Measurements from ENCODE around the gene ADAMTSL3.
"Not testable (repeated sequence)": the region's sequence is repeated elsewhere in the genome, so short reads cannot be mapped to it uniquely, and the experiment has no call there.

The ADAMTSL3 gene

DNA sequence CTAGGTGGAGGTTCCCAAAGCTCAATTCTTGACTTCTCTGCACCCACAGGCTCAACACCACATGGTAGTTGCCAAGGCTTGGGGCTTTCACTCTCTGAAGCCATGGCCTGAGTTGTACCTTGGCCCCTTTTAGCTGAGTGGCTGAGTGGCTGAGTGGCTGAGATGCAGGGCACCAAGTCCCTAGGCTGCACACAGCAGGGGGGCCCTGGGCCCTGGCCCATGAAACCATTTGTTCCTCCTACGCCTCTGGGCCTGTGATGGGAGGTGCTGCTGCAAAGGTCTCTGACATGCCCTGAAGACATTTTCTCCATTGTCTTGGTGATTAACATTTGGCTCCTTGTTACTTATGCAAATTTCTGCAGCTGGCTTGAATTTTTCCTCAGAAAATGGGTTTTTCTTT lies 103.4 kb downstream of the ADAMTSL3 start:
- not testable (repeated sequence) for DNase-seq

DNA sequence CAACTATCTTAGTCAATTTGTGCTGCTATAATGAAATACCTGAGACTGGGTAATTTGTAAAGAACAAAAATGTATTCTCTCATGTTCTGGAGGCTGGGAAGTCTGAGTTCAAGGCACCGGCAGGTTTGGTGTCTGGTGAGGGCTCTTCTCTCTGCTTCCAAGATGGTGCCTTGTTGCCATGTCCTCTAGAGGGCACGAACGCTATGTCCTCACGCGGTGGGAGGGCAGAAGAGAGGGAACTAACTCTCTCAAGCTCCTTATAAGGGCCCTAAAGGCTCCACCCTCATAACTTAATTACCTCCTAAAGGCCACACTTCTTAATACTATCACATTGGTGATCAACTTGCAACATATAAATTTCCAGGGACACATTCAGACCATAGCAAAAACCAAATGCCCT lies 108.4 kb downstream of the ADAMTSL3 start:
- no peak for DNase-seq

DNA sequence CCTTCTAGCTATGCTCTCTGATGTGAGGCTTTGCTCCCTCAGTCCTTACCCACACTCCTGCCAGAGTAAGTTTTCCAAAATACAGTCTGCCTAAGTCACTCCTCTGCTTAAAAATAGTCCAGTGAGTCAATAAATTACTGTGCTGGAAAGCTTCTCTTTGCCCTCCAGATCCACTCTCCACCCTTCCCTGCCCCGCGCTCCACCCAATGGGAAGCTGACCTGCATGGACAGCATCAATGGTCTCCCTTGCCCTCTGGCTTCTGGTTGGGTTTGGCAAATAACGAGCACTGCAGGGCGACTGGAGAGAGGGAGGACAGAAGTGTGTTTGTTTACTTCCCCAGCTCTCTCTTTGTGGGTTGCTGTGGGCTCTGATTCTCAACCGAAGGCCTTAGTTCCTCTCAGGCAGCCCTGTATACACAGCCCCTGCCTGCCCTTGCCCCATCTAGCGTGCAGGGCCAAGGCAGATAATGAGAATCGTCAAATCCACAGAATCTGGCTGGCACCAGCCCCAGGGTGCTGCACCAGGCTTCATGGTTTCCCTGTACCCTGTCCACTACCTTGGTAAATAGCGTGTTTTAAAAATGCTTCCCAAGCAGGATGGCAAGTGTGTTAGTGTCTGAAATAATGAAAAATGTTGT lies 110.4 kb downstream of the ADAMTSL3 start:
- no peak for DNase-seq

DNA sequence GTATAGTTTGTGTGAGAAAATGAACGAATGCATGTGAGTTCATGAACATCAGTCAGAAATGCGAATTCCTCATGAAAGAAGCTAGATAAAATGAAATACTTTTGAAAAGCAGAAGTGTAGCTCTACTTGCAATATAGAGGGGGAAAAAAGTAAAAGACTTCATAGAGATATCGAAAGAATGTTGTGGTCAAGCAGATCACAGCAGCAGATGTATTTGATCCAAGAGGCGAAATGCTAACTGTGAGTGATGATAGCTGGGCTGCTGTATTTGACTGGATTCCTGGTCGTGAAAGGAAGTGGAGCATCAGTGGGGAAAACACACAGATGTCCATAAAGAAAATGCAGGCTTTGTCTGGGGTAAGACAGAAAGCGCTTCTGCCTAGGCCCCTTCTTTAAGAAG lies 112.4 kb downstream of the ADAMTSL3 start:
- peak; percentile 76 for DNase-seq

DNA sequence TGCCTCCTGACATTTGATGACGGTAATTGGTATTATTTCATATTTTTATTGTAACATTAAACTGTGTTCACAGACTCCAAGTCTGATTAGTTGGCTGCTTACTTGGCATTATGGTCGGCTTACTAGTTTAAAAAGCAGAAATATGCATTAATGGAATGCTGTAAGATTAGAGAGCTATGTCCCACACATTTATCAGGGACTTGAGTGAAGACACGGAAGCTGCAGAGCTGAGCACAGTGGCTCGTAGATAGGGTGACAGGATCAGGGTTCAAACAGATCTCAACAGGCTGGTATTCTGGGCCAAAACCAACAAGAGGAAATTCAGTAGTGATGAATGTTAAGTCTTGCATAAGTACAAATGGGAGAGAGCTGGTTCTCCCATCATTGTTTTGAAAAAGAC lies 113.8 kb downstream of the ADAMTSL3 start:
- peak; percentile 27 for DNase-seq

DNA sequence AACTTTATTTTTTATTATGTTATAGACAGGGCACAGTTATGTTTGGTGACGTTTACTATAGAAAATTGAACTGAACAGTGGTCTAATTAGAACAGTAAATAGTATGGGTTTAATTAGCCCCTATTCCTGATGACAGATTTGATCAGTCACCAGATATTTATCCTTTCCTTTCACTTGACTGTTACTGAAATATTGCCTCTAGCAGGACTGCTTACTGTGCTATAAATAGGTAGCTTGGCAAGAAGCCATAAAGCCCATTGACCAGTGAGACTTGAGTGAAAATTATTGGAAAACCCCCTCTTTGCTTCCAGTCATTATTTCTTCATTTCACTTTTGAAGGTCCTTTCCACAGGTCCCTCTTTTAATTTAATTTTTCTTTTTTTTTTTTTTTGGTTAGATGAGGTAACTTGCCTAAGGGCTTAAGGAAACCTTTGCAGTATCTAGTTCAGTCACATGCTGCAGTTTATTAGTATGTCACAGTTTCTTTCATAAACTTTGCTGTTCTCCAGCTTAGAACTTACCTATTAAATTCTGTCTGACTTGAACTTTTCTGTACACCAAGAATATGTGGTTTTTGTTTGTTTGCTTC lies 115.6 kb downstream of the ADAMTSL3 start:
- DNase-seq = peak; percentile 6

DNA sequence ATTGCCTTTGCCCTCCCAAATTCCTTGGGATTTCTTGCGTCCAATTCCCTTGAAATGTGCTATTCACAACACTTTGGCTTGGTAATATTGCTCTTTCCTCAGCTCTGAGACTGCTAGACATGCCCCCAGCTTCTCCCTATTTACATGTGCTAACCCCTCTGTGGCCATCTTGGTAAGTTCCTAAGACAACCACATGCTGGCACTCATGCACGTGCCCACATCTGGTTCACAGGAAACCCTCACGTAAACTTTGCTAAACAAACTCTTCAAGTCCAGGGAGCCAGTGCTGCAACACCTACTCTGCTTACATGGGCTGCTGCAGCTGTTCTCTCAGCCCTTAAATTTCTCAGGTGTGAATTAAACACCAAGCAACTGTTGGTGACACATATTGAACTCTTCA lies 121.8 kb downstream of the ADAMTSL3 start:
- DNase-seq = no peak

DNA sequence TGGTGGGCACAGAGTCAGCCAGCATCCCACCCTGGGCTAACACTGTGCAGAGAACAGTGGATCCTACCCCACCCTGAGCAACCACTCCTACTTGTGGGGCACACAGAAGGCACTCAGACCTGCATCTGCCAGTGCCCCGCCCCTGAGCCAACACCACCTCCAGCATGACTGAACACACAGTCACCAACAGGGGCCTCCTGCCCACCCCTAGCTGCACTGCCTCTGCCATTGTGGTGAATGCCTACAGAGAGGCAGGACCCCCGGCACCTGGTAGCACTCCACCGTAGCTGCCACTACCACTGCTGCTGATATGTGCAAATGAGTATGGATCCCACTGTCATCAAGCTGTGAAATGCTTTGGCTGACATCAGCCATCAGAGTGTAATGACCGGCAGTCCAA lies 123.1 kb downstream of the ADAMTSL3 start:
- no peak for DNase-seq

DNA sequence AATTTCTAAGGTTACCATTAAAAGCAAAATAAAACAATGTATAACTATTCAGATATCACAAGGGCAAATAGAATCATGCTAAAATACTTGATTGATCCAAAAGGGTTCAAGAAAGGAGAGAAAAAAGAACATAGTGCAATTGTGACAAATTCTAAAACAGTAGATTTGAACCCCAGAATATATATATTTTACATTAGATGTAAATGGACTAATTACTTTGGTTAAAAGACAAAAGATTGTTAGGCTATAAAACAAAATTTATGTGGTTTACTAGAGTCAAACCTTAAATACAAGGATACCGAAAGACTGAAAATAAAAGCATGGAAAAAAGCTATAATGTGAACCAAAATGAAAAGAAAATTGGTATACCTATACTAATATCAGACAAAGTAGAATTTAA lies 129.3 kb downstream of the ADAMTSL3 start:
- no peak for DNase-seq

DNA sequence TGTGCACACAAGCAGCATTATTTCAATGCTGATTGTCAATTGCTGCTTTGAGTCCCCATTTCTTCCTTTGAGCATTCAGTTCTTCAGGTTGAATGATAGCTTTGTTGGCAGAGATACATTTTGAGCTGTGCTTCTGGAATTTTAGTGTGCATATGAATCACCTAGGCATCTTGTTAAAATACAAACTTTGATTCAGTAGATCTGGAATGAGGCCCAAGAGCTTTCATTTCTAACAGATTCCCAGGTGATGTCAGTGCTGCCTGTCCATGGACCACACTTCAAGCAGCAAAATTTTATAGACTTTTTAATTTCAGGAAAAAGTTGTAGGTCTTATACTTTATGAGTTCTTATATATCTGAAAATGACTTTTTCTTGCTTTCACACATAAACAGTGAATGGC lies 131.1 kb downstream of the ADAMTSL3 start:
- peak; percentile 64 for DNase-seq

DNA sequence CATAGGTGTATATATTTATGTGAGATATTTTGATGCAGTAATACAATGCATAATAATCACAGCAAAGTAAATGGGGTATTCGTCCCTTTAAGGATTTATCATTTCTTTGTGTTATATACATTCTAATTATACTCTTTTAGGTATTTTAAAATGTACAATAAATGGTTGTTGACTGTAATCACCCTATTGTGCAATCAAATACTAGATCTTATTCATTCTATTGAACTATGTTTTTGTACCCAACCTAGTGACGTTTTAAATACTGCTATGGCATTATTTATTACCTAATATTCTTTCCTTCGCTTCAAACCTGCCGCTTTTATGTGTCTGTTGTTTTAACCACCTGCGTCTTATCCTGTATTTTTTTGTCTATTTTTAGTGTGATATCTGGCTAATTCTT lies 132.4 kb downstream of the ADAMTSL3 start:
- DNase-seq = no peak

DNA sequence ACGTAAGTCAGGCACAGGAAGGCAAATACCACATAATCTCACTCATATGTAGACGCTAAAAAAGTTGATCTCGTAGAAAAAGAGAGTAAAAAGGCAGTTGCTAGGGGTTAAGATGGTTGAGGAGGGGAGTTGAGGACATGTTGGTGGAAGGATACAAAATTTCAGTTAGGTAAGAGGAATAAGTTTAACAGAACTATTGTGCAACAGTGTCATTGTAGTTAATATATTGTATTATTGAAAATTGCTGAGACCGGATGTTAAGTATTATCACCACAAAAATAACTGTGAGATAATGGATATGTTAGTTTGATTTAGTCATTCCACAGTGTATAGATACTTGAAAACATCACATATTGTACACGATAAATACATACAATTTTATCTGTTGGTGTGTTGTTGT lies 139.1 kb downstream of the ADAMTSL3 start:
- no peak for DNase-seq

DNA sequence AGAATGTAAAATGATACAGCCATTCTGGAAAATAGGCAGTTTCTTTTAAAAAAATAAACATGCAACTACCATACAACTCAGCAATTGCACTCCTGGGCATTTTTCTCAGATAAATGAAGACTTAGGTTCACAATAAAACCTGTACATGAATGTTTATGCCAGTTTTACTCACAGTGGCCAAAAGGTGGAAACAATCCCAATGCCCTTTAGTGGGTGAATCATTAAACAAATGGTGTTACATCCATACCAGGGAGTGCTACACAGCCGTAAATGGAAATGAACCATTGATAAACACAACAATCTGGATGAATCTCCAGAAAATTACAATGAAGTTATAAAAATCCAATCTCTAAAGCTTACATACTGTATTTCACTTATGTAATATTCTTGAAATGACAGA lies 140.3 kb downstream of the ADAMTSL3 start:
- no peak for DNase-seq

DNA sequence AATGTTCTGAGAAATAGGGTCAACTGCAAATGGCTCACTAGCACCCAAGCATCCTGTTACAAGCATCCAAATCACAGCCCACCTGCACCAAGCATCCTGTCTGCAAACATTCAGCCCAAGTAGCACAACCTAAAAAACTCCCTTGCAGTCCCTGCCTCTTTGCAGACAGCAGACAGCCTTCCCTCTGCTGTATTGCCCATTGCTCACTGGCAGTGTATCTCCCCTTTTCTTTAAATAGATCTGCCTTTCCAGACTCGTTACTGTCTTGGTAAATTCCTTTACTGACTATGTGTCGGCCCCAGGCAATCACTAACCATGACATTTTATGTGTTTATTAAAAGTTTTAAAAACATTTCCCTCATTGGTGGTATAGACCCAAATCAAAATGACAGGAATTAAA lies 155.4 kb downstream of the ADAMTSL3 start:
- no peak for DNase-seq

DNA sequence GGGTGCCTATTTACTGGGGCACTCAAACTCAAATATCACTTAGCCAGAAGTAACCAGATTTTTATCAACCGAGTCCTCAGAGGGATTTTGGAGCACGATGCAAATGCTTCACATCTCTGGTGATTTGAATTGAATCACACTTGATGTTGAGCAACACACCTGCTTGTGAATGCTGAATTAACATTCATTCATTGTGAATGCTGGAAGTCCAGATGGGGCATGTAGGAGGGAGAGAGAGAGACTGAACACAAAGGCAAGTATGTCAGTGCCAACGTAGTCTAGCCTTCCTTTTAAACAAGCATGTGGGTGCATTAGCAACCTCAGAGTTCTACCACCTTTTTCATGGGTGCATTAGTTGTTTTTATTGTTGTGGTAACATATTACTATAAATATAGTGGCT lies 156.2 kb downstream of the ADAMTSL3 start:
- DNase-seq = no peak

DNA sequence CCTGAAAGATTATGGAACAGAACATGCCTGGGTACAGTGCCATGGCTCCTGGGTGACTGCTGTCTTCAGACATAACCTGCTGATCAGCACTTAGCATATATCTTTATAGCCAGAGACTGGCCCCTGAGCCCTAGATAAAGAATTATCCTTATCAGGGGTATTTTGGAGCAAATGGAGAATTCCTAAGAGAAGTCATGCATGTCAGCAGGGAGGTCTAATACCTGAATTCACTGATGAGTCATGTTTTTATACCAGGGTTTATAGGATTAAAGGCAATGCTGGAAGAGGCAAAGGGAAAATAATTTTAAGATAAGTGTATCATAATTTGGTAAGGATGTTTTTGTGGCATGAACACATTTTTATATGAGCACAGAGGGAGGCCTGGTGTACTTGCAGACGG lies 159.8 kb downstream of the ADAMTSL3 start:
- no peak for DNase-seq

DNA sequence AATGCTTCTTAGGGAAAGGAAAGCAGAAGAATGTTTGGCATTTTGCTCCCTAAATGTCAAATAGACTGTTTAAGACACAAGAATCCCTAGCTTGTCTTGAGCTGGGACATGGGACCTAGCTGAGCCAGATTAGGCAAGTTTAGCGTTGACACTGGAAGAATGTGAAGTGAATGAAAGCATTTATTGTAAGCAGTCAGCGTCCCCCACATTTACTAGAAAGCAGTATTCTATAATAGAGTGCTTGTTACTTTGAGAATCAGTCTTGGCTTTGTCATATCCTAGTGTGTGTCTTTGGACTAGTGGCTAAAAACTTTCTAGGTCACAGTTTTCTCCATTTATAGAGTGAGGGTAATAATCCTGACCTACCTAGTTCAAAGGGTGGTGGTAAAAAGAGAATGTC lies 161.6 kb downstream of the ADAMTSL3 start:
- no peak for DNase-seq

DNA sequence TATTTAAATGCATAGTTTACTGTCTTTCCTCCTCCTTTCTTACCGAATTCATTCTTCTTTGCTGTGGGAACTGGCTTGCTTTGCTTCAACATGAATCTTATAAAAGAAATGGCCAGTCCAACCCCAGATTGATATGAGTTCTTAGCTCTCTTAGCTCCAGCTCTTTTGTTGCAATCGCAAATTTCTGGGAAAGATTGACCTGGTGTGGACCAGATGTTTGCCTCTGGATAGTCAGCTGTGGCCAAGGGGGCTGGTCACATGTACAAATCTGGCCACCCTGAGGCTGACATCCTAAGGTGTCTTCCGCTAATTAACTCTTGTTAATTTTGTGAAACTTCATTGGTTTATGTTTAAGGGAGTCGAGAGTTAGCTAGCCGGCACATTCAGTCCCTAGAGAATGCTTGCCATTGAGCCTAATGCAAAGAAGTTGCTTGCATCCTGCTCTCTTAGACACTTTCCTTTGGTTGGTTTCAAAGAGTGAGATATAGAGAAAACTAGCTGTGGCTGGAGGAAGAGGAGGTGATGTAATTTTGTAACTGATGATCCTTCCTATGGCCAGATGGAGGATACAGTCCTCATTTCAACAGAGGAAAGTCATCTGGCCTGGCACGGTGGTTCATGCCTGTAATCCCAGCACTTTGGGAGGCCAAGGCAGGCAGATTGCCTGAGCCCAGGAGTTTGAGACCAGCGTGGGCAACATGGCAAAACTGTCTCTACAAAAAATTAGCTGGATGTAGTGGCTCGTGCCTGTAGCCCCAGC lies 162.4 kb downstream of the ADAMTSL3 start:
- no peak for DNase-seq

DNA sequence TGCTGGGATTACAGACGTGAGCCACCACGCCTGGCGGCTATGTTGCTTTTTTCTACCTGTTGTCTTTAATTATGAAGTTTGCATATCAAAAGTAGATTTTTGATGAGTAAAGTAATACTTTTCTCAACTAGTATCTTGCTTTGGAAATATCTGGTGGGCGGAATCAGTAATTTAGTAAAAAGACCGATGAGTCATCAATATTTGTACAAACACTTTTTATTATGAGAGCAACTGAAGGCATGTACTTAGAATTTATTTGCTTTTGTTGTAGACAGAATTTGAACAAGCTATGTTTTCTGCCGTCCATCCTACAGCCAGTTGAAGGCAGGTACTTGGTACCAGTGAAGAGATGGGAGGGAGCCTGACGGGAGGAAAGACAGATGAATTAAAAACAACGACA lies 164.7 kb downstream of the ADAMTSL3 start:
- no peak for DNase-seq

DNA sequence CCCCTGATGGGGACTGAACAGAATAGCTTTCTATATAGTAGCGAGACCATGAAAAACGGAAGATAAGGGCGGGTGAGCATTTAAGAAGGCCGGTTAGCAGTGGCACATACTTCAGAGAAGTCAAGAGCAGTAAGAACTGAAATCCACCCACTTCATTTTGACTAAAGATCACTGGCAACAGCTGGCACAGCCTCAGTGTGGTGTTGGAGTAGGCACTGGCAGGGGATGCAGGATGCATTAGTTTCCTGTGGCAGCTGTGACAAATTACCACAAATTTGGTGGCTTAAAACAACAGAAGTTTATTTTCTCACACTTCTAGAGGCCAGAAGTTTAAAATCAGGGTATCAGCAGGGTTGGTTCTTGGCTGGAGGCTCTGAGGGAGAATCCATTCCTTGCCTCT lies 176.5 kb downstream of the ADAMTSL3 start:
- DNase-seq = no peak

DNA sequence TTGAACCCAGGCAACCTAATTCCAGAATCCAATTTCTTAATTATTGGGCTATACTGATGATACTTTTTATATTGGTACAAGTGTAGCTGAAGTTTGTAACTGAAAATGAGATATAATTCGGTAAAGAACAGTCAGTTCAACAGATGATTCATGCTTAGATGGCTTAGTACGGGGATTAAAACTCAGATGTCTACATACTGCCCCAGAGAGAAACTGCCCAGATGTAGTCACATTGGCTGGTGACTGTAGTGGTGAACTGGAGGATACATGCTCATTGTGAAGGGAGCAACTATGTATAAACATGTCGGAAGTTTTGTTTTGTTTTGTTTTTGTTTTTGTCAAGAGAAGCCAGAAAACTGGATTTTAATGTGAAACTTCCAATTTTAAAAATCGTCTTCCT lies 179.6 kb downstream of the ADAMTSL3 start:
- no peak for DNase-seq

DNA sequence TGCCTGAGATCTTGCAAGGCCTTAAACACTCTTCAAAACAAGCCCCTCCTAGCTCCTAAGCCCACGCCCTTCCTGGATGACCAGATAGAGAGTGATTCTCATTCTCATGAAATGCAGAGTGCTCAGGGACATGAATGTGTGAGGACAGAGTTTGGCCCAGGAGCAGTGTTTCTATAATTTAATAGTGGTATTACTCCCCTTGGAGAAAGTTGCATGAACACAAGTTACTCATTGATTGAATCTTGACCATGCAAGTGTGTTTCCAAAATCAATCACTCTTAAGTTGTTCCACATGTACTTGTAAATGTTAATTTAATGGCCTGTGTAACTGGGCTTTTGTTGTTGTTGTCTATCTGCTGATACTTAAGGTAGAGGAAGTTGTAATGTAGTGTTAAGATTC lies 181.6 kb downstream of the ADAMTSL3 start:
- DNase-seq = no peak

DNA sequence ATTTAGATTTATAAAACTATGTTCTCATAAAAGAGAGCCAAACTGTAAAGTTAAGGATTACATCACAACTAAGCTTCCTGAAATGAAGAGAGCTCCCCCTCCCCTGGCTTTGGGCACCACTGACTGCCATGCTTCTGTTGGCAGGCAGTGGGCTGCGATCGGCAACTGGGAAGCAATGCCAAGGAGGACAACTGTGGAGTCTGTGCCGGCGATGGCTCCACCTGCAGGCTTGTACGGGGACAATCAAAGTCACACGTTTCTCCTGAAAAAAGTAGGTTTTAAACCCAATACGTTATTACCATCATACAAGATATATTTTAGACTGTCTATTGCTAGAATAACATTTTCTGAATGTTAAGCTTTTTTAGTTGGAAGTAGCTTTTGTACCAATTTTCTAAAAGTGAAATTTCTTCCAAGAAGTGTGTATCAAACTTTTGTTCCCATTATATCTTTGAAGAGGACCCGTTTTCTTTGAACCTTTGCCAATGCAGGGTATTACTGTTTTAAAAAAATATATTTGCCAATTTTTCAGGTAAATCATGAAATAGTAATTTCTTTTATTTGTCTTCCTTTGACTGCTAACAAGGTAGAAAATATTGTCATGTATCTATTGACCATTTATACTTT lies 184.1 kb downstream of the ADAMTSL3 start:
- DNase-seq = peak; percentile 20

DNA sequence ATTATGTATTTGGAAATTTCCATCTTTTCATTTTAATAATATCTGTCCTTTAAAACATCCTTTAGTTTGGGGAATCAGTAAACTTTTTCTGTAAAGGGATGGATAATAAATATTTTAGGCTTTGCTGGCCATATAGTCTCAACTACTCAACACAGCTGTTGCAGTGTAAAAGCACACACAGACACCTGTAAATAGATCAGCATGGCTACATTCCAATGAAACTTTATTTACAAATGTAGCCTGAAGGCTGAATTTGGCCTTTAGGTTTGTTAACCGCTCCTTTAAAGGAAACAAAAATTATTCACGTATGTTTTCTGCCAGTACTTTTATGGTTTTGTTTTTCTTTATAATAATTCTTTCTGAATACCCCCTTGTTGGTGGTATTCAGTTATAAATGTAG lies 184.8 kb downstream of the ADAMTSL3 start:
- no peak for DNase-seq
